NCI-H2107 treated with DMSO at 0.1 percent for 48 hours (cell line): Measurements from ENCODE around the gene CADM4.
"Not testable (repeated sequence)": the region's sequence is repeated elsewhere in the genome, so short reads cannot be mapped to it uniquely, and the experiment has no call there.

Source experiments
- DNase-seq: peaks from one replicate; lab custom pipeline; 2025; ENCODE audit not compliant: unreplicated experiment; lab: John Stamatoyannopoulos, UW

The CADM4 gene

GRCh38 chr19:43589277-43589676, 50.4 kb downstream of the CADM4 start:
- no peak for DNase-seq

- not testable (repeated sequence) for DNase-seq
Observed at GRCh38 chr19:43587029-43587428, 52.6 kb downstream of the CADM4 start.

DNA sequence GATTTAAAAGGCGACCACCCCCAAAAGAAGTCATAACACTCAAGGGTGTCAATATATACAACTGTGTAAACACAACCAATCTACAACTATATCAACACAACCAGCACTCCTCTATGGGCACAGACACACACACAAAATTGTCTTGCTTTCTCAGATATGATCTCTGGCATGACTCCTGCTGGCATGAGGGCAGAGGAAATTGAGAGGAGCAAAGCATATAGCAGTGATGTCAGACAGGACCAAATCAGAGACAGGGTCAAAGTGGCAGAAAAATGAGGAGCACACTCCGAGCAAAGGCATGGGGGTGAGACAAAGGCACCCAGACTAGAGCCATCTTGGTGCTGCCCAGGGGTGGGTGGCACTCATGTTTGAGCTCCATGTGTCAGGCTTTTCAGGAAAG, 53.3 kb downstream of the CADM4 start:
- DNase-seq, result no peak

DNA sequence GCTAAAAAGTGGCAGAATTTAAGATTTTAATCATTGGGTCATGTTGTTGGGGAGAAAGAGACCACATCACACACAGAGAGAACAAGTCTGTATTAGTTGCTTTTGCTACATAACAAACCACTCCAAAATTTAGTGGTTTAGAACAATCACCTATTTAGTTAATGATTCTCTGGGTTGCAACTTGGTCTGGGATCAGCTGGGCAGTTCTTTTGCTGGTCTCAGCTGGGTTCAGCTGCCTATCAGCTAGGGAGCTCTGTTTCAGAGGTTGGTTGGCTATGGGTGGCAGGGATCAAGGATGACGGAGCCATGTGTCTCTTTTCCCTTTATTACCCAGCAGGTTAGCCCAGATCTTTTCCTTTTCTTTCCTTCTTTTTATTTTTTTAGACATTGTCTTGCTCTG, 55.2 kb downstream of the CADM4 start:
- no peak for DNase-seq

DNA sequence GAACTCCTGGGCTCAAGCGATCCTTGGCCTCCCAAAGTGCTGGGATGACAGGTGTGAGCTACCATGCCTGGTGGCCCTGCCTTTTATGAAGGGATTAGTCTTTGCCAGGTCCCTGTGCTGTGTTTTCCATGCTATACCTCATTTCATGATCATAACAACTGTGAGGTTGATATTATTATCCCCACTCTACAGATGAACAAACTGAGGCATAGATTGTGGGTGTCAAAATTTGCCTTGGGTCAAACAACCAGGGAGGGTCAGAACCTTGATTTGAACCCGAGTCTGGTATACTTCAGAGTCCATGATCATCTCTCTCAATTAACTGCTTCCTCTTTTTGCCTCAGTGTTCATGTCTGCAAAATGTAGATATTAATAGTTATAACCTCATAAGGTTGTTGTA, 57.2 kb downstream of the CADM4 start:
- DNase-seq, result no peak

- DNase-seq, result no peak
Observed at GRCh38 chr19:43581467-43581866, 58.2 kb downstream of the CADM4 start.

GRCh38 chr19:43578787-43579186, 60.9 kb downstream of the CADM4 start:
- no peak for DNase-seq

DNA sequence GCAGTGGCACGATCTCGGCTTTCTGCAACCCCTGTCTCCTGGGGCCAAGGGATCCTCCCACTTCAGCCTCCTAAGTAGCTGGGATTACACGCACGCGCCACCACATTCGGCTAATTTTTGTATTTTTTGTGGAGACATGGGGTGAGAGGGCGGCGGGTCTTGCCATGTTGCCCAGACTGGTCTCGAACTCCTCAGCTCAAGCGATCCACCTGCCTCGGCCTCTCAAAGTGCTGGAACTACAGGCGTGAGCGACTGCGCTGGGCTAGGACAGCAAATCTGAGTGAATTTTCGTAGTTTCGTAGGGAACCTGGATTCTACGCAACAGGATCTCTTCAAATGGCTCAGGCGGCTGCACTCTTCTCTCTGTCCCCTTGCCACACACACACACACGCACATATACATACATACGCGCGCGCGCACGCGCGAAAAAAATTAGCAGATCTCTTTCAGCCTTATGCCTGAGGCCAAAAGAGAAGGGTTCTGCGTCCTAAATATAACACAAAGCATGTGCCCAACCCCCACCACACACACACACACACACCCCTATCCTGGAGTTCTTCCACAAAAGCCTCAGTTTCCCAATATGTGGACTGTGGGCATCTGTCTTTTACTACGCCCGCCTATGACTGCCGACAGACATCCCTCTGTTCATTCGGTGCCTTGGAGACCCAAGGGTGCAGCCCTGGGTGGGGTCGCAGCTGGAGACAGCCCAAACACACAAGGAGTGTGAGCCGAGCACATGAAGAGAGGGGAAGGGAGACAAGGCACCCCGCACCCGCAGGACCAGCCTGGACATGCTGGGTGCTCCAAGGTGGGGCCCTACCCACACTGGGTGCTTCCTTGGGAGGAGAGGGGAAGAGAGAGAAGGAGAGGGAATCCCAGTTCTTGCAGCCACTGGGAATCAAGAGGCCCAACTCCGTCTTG, 63.4 kb downstream of the CADM4 start:
- DNase-seq, result no peak

- DNase-seq, result peak; percentile 96
Observed at GRCh38 chr19:43575156-43575950, 64.3 kb downstream of the CADM4 start, which contains the start of the genes PINLYP and XRCC1. PINLYP (plus strand) TSS chr19:43575801; CDS start chr19:43577192, 1,391 bp downstream. XRCC1 (minus strand) TSS chr19:43575527; CDS start chr19:43575458, 69 bp downstream.

DNA sequence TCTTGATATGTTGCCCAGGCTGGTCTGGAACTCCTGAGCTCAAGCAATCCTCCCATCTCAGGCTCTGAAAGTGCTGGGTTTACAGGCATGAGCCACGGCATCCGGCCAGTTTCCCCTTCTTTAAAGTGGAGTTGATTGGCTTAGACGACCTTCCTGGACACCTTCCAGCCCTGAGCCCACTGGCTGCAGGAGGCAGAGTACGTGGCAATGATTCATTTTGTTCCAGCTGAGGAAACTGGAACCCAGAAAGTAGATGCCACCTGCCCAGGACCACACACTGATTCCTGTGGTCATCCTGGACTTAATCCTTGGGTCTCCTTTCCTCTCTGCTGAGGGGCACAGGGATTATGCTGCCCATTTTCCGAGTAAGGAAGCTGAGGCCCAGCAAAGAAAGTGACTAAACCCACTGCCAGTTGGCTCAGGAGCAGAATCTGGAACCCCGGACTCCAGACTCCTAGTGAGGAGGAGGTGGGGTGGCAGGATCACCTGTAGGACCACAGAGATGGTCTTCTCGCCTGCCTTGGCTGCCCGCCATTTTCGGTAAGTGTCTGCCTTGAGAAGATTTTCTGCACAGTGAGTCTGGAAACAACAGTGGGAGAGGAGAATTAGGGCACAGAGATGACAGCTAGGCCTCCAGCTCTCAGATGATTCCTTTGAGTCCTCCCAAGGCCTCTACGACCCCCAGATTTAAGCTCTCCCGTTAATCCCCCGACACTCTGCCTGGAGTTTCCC, 65.1 kb downstream of the CADM4 start:
- DNase-seq, result no peak
